GM11168 (cell line): ENCODE measurements around the gene ANKRD33.
"Not testable (repeated sequence)": the region's sequence is repeated elsewhere in the genome, so short reads cannot be mapped to it uniquely, and the experiment has no call there.

Experiments used
- in situ Hi-C: fragments of 300-500 bp; cut with MboI; formaldehyde crosslinking; loops from one replicate; pipeline ENCODE4 v1.12.0; 2022; ENCODE audit warnings: low sequenced_read_pairs; ENCODE audit not compliant: unreplicated experiment

Gene ANKRD33

GRCh38 chr12:51873251-51873994, 14.5 kb upstream of the ANKRD33 start:
- in situ Hi-C loops = no loop called here

GRCh38 chr12:51874000-51874399, 13.9 kb upstream of the ANKRD33 start:
- in situ Hi-C loops = no loop called here

GRCh38 chr12:51874486-51874885, 13.4 kb upstream of the ANKRD33 start:
- in situ Hi-C loops = no loop called here

GRCh38 chr12:51879102-51879501, 8.8 kb upstream of the ANKRD33 start:
- in situ Hi-C loops = no loop called here

- in situ Hi-C loops = no loop called here
Observed at GRCh38 chr12:51883295-51883694, 4.6 kb upstream of the ANKRD33 start.

- in situ Hi-C loops = no loop called here
Observed at GRCh38 chr12:51883998-51884675, 3.8 kb upstream of the ANKRD33 start.

- in situ Hi-C loops = no loop called here
Observed at GRCh38 chr12:51884676-51885229, 3.1 kb upstream of the ANKRD33 start.

GRCh38 chr12:51885294-51886020, 2.4 kb upstream of the ANKRD33 start:
- in situ Hi-C loops = not testable (repeated sequence)

GRCh38 chr12:51886021-51886710, 1.7 kb upstream of the ANKRD33 start:
- in situ Hi-C loops = no loop called here

GRCh38 chr12:51888316-51889215, 663 bp downstream of the ANKRD33 start:
- in situ Hi-C loops = no loop called here

GRCh38 chr12:51889216-51890132, 1.6 kb downstream of the ANKRD33 start:
- in situ Hi-C loops = no loop called here

GRCh38 chr12:51890133-51890464, 2.2 kb downstream of the ANKRD33 start:
- in situ Hi-C loops = no loop called here

- in situ Hi-C loops = no loop called here
Observed at GRCh38 chr12:51890511-51891171, 2.7 kb downstream of the ANKRD33 start.

- in situ Hi-C loops = no loop called here
Observed at GRCh38 chr12:51891843-51892242, 3.9 kb downstream of the ANKRD33 start.

GRCh38 chr12:51893786-51894185, 5.9 kb downstream of the ANKRD33 start:
- in situ Hi-C loops = no loop called here

GRCh38 chr12:51895378-51896135, 7.7 kb downstream of the ANKRD33 start:
- in situ Hi-C loops = no loop called here

- in situ Hi-C loops = no loop called here
Observed at GRCh38 chr12:51896236-51896635, 8.3 kb downstream of the ANKRD33 start.
